M059J (cell line): ENCODE measurements around the gene ZNFX1. TPM values are rescaled to one million over a fixed set of nuclear protein-coding genes. Genes with fewer than 3 reads are reported as not detected.
"Not testable (repeated sequence)": the region's sequence is repeated elsewhere in the genome, so short reads cannot be mapped to it uniquely, and the experiment has no call there.

ENCODE experiments used
- DNase-seq: peaks from one replicate; pipeline ENCODE4 v3.0.0-alpha.2; 2012; ENCODE audit warnings: low read depth
- total RNA-seq: library from RNA; depleted of rRNA; stranded (reverse); fragments of >200 nt; shearing (Covaris generic); gene quantifications from 2 replicates; pipeline ENCODE4 v1.2.3, GENCODE V29; 2014; rRNA removed

ZNFX1 gene
- total RNA-seq, 1 experiment from 2014 or later, result 156 TPM

- peak; percentile 22 for DNase-seq
These were observed 67.6 kb downstream of the ZNFX1 start for GRCh38 chr20:49210101-49210756.

GRCh38 chr20:49207076-49207475 is 70.8 kb downstream of the ZNFX1 start:
- DNase-seq, result peak; percentile 26

- DNase-seq, result no peak
These were observed 74.1 kb downstream of the ZNFX1 start for GRCh38 chr20:49203746-49204145.

GRCh38 chr20:49203011-49203410 is 74.8 kb downstream of the ZNFX1 start:
- no peak for DNase-seq

DNA sequence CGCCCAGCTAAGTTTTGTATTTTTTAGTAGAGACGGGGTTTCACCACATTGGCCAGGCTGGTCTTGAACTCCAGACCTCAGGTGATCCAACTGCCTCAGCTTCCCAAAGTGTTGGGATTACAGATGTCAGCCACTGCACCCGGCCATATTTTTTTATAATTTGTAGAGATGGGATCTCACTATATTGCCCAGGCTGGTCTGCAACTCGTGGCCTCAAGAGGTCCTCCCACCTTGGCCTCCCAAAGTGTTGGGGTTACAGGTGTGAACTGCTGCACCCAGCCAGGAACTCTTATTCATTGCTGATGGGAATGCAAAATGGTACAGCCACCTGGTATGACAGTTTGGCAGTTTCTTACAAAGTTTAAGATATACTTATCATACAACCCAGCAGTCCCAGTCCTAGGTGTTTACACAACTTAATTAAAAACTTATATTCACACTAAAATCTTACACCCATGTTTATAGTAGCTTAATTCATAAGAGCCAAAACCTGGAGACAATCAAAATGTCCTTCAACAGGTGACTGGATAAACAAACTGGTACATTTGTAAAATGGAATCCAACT is 78.0 kb downstream of the ZNFX1 start:
- no peak for DNase-seq

DNA sequence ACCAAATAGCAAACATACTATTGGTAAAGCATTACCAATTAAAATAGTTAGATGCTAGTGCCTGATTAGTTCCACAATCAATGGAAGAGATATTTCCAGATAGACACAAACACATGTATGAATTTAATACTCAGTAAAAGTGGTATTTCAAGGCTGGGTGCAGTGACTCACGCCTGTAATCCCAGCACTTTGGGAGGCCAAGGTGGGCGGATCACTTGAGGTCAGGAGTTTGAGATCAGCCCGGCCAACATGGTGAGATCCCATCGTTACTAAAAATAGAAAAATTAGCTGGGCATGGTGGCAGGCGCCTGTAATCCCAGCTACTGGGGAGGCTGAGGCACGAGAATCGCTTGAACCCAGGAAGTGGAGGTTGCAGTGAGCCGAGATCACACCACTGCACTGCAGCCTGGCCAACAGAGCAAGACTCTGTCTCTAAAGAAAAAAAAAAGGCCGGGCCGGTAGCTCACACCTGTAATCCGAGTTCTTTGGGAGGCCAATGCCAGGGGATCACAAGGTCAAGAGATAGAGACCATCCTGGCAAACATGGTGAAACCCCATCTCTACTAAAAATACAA is 84.8 kb downstream of the ZNFX1 start:
- not testable (repeated sequence) for DNase-seq

Other genes starting within 250 kb of the ZNFX1 start
- 217 and 266 TPM in 2 replicates for gene CSE1L, start 231.7 kb downstream of the ZNFX1 start, total RNA-seq
- 81.4 and 125 TPM in 2 replicates for gene STAU1, start 89.7 kb downstream of the ZNFX1 start, total RNA-seq
- gene DDX27, start 58.6 kb downstream of the ZNFX1 start, total RNA-seq, result 44.2 and 65.4 TPM in 2 replicates
- not detected in 2 replicates for gene KCNB1, start 204.6 kb upstream of the ZNFX1 start, total RNA-seq